ENCODE results near the gene PREPL. TPM values are rescaled to one million over a fixed set of nuclear protein-coding genes. Genes with fewer than 3 reads are reported as not detected.
"Not testable (repeated sequence)": the region's sequence is repeated elsewhere in the genome, so short reads cannot be mapped to it uniquely, and the experiment has no call there.

PREPL gene
- total RNA-seq, 1 experiment from 2014 or later: 46.4 TPM

GRCh38 chr2:44388877-44389276, 27.6 kb upstream of the PREPL start:
- Mint-ChIP-seq H3K4me3 (ENCODE audit: unreplicated experiment) (no peak overlapping the region), H3K36me3 (ENCODE audit: insufficient read depth, unreplicated experiment) (peaks cover 7% of the 10 kb centered on the region), H3K27ac (ENCODE audit: unreplicated experiment) (no peak overlapping the region), H3K27me3 (ENCODE audit: insufficient read depth, unreplicated experiment) (no peaks in the 10 kb centered on the region), H3K4me1 (ENCODE audit: low read depth, unreplicated experiment) (peaks cover 7% of the 10 kb centered on the region), H3K9me3 (ENCODE audit: unreplicated experiment) (no peaks in the 10 kb centered on the region)
- no TSS peak for BruUV-seq (replicated peaks)
- Histone ChIP-seq H3K36me3 (ENCODE audit: control insufficient read depth, insufficient read depth, low read length) (no peaks in the 10 kb centered on the region), H3K4me1 (no peaks in the 10 kb centered on the region), H3K27me3 (replicated peaks; ENCODE audit: control insufficient read depth, insufficient read depth, low read length) (no peaks in the 10 kb centered on the region), H3K4me3 (ENCODE audit: low read depth, low read length) (no peak overlapping the region), H3K9me3 (no peaks in the 10 kb centered on the region)
- intact Hi-C loops (cut with micrococcal nuclease; ENCODE audit: unreplicated experiment): no loop called here
- no peak for DNase-seq
- ChIA-PET CTCF (interaction anchor here (0.5 to 1.6 kb wide), 4 partner anchors 59 to 1166 kb away, joined by 3 to 4 read pairs (median 3); no protein-coding TSS in a partner anchor), POLR2A (no interaction called here)
- TF ChIP-seq CTCF (IDR thresholded peaks at IDR 0.05; ENCODE audit: insufficient read depth in 1 of 2, low read depth in 1 of 2, low read length in 1 of 2, severe bottlenecking in 1 of 2, unreplicated experiment in 1 of 2): no peak

- peaks cover 12% of the 10 kb centered on the region for H3K36me3 Mint-ChIP-seq (ENCODE audit: insufficient read depth, unreplicated experiment)
- CTCF ChIA-PET; H3K4me1 Mint-ChIP-seq (ENCODE audit: low read depth, unreplicated experiment); H3K4me3 Mint-ChIP-seq (ENCODE audit: unreplicated experiment); H3K4me1 ChIP-seq; H3K36me3 ChIP-seq (ENCODE audit: control insufficient read depth, insufficient read depth, low read length); H3K4me3 ChIP-seq (ENCODE audit: low read depth, low read length); DNase-seq; POLR2A ChIA-PET; BruUV-seq (replicated peaks); H3K9me3 Mint-ChIP-seq (ENCODE audit: unreplicated experiment); H3K27me3 Mint-ChIP-seq (ENCODE audit: insufficient read depth, unreplicated experiment); H3K27ac Mint-ChIP-seq (ENCODE audit: unreplicated experiment); intact Hi-C loops (cut with micrococcal nuclease; ENCODE audit: unreplicated experiment); H3K9me3 ChIP-seq; H3K27me3 ChIP-seq (replicated peaks; ENCODE audit: control insufficient read depth, insufficient read depth, low read length): not testable (repeated sequence)
Measured at GRCh38 chr2:44385226-44385625, 23.9 kb upstream of the PREPL start.

GRCh38 chr2:44377486-44377885, 16.2 kb upstream of the PREPL start:
- BruUV-seq (replicated peaks): no TSS peak
- POLR2A ChIA-PET: no interaction called here

More at GRCh38 chr2:44377486-44377885, 16.2 kb upstream of the PREPL start:
- Mint-ChIP-seq H3K4me1 (ENCODE audit: low read depth, unreplicated experiment) (no peaks in the 10 kb centered on the region), H3K36me3 (ENCODE audit: insufficient read depth, unreplicated experiment) (peaks cover 6% of the 10 kb centered on the region), H3K27me3 (ENCODE audit: insufficient read depth, unreplicated experiment) (no peaks in the 10 kb centered on the region), H3K27ac (ENCODE audit: unreplicated experiment) (no peak overlapping the region), H3K4me3 (ENCODE audit: unreplicated experiment) (no peak overlapping the region), H3K9me3 (ENCODE audit: unreplicated experiment) (no peaks in the 10 kb centered on the region)
- Histone ChIP-seq H3K36me3 (ENCODE audit: control insufficient read depth, insufficient read depth, low read length) (no peaks in the 10 kb centered on the region), H3K4me3 (ENCODE audit: low read depth, low read length) (no peak overlapping the region), H3K9me3 (no peaks in the 10 kb centered on the region), H3K27me3 (replicated peaks; ENCODE audit: control insufficient read depth, insufficient read depth, low read length) (no peaks in the 10 kb centered on the region), H3K4me1 (no peaks in the 10 kb centered on the region)
- DNase-seq: no peak
- CTCF ChIA-PET: interaction anchor here (1.0 kb wide), 1 partner anchor 15 kb away, joined by 3 read pairs; no protein-coding TSS in a partner anchor
- no peak for TF ChIP-seq CTCF (IDR thresholded peaks at IDR 0.05; ENCODE audit: insufficient read depth in 1 of 2, low read depth in 1 of 2, low read length in 1 of 2, severe bottlenecking in 1 of 2, unreplicated experiment in 1 of 2)
- intact Hi-C loops (cut with micrococcal nuclease; ENCODE audit: unreplicated experiment): no loop called here
